Measurements from ENCODE around the gene BTBD16. TPM values are rescaled to one million over a fixed set of nuclear protein-coding genes. Genes with fewer than 3 reads are reported as not detected.

Gene BTBD16
- total RNA-seq, 1 experiment from 2014 or later, result not detected

DNA sequence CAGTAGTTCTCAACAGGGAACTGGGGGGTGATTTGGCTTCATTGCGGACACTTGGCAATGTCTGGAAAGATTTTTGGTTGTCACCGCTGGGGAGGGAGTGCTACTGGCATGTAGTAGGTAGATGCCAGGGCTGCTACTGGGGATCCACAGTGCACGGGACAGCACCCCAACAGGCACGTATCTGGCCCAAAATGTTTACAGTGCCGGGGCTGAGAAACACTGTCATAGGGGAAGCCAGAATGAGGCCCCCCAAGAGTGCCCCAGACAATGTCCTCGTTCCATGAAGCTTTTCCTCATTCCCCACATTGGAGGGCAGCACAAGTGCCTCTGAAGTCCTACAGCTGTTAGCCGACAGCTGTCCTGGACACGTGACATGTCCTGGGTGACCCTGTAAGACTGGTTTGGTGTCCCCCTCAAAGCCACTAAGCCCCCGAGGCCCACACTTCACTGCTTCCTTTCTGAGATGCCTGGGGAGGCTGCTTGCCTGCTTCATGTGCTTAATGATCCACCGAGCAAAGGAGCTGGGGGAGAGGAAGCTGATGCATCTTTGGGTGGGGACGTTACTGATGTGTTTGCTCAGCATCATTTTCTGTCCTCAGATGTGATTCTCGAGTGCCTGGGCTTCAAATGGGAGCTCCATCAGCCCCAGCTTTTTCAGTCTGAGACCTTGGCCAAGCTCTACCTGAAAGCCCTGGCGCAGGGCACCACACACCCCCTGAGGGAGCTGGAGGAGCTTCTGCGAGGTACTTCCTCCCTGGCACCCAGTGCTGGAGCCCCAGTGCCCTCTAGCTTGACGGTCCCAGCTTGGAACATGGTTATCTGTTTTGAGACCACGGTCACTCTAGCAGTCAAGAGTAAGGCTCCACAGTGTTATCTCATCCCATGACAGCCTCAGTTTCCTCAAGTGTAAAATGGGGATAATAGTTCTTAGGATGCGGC lies 14.7 kb downstream of the BTBD16 start:
- Histone ChIP-seq H3K27me3 (ENCODE audit: insufficient read depth, low read length) (no peaks in the 10 kb centered on the region), H3K4me2 (ENCODE audit: insufficient read depth, insufficient read length, low read length) (no peak overlapping the region), H2BK20ac (ENCODE audit: low read depth, low read length, poor library complexity, severe bottlenecking) (no peak overlapping the region), H2BK12ac (ENCODE audit: insufficient read length, low read depth, low read length) (no peak overlapping the region), H3K4ac (ENCODE audit: low read depth, low read length) (no peak overlapping the region), H3K23ac (ENCODE audit: insufficient read length, low read depth, low read length) (no peak overlapping the region), H2AFZ (ENCODE audit: low read length) (no peak overlapping the region), H3K79me1 (ENCODE audit: insufficient read depth, low read depth, low read length, poor library complexity, severe bottlenecking) (no peaks in the 10 kb centered on the region), H3K56ac (ENCODE audit: insufficient read length, low read depth, low read length) (no peak overlapping the region), H2BK120ac (ENCODE audit: low read depth, low read length, poor library complexity, severe bottlenecking) (no peak overlapping the region), H4K20me1 (ENCODE audit: control insufficient read depth, insufficient read depth, insufficient read length) (no peaks in the 10 kb centered on the region), H3K4me1 (ENCODE audit: insufficient read depth, low read length) (peaks cover 5% of the 10 kb centered on the region; the same call in 1 of the 2 replicates), H2BK15ac (ENCODE audit: low read depth, low read length) (no peak overlapping the region), H4K8ac (replicated peaks; ENCODE audit: insufficient read length, low read depth, low read length) (no peak overlapping the region), H4K91ac (ENCODE audit: insufficient read length, low read depth, low read length) (no peak overlapping the region), H3T11ph (ENCODE audit: low read length) (no peak overlapping the region), H2BK5ac (ENCODE audit: insufficient read length, low read length) (no peak overlapping the region), H3K9ac (ENCODE audit: extremely low read depth, insufficient read length, low read length) (no peak overlapping the region), H3K14ac (ENCODE audit: insufficient read depth, low read length) (no peak overlapping the region), H3K23me2 (ENCODE audit: insufficient read length, low read depth, low read length, poor library complexity, severe bottlenecking) (no peaks in the 10 kb centered on the region), H2AK5ac (ENCODE audit: insufficient read length, low read length) (no peak overlapping the region), H3K79me2 (ENCODE audit: insufficient read depth, low read length) (no peaks in the 10 kb centered on the region), H4K5ac (ENCODE audit: insufficient read length, low read depth, low read length) (no peak overlapping the region), H3K9me3 (ENCODE audit: control insufficient read depth, low read depth, low read length) (no peaks in the 10 kb centered on the region), H3K18ac (ENCODE audit: insufficient read length, low read depth, low read length) (no peak overlapping the region), H3K27ac (ENCODE audit: insufficient read length, low read depth, low read length) (no peak overlapping the region)
- DNase-seq, result no peak
- H3K36me3 Mint-ChIP-seq (ENCODE audit: insufficient read depth in 1 of 3, low read depth in 3 of 3), result no peaks in the 10 kb centered on the region; a peak in 1 of 7 replicates
- TF ChIP-seq, protein P1, sequence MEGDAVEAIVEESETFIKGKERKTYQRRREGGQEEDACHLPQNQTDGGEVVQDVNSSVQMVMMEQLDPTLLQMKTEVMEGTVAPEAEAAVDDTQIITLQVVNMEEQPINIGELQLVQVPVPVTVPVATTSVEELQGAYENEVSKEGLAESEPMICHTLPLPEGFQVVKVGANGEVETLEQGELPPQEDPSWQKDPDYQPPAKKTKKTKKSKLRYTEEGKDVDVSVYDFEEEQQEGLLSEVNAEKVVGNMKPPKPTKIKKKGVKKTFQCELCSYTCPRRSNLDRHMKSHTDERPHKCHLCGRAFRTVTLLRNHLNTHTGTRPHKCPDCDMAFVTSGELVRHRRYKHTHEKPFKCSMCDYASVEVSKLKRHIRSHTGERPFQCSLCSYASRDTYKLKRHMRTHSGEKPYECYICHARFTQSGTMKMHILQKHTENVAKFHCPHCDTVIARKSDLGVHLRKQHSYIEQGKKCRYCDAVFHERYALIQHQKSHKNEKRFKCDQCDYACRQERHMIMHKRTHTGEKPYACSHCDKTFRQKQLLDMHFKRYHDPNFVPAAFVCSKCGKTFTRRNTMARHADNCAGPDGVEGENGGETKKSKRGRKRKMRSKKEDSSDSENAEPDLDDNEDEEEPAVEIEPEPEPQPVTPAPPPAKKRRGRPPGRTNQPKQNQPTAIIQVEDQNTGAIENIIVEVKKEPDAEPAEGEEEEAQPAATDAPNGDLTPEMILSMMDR (conservative IDR thresholded peaks at IDR 0.05), result no peak
- WGBS (ENCODE audit: extremely low coverage, insufficient read length, low lambda C conversion rate), result no CpG with 5 or more reads among the region's 17 CpGs
- no peaks in the 10 kb centered on the region for H3K9me3 Mint-ChIP-seq
- H3K27ac Mint-ChIP-seq, result no peak overlapping the region; a peak in 1 of 7 replicates
- no peak overlapping the region for H3K4me3 Mint-ChIP-seq
- H3K27me3 Mint-ChIP-seq (ENCODE audit: low read depth), result peaks cover 1% of the 10 kb centered on the region
- peaks cover 28 to 36% of the 10 kb centered on the region in 2 experiments for H3K4me1 Mint-ChIP-seq
